Peyer's patch (tissue), 4 donors: ENCODE measurements around the gene AGAP3.

Experiments used
- CTCF ChIP-seq, 6 experiments: fragments of 450-650 bp in 4 of 6; fragments of 200-600 bp in 2 of 6; sonication (generic) in 1 of 6; IDR thresholded peaks; one replicate each; pipeline ENCODE4 v1.5.1; 2017 to 2019; ENCODE audit warnings: antibody characterized with exemption in 6 of 6, mild to moderate bottlenecking in 3 of 6, moderate library complexity in 1 of 6
- POLR2A ChIP-seq, 2 donors: fragments of 450-650 bp; IDR thresholded peaks; one replicate each; pipeline ENCODE4 v1.5.1; 2017; ENCODE audit warnings: antibody characterized with exemption in 2 of 2, mild to moderate bottlenecking in 2 of 2, moderate library complexity in 2 of 2

- TF ChIP-seq CTCF (IDR thresholded peaks at IDR 0.05) (no peak), POLR2A (IDR thresholded peaks at IDR 0.05) (no peak)
These were observed 21.3 kb upstream of the AGAP3 start for GRCh38 chr7:151064993-151065392.
